HG02981 (cell line): ENCODE results near the gene ZSCAN20.

Experiments
- ATAC-seq: cut with Tn5 transposase; IDR thresholded peaks from one replicate; pipeline ENCODE4 v1.9.1; 2021; ENCODE audit warnings: mild to moderate bottlenecking, moderate library complexity; ENCODE audit not compliant: unreplicated experiment

Gene ZSCAN20

GRCh38 chr1:33443080-33443704 lies 29.3 kb upstream of the ZSCAN20 start:
- no peak for ATAC-seq

GRCh38 chr1:33443705-33444180 lies 28.7 kb upstream of the ZSCAN20 start:
- ATAC-seq = no peak

GRCh38 chr1:33445108-33445507 lies 27.3 kb upstream of the ZSCAN20 start:
- ATAC-seq = no peak

GRCh38 chr1:33446590-33446989 lies 25.9 kb upstream of the ZSCAN20 start:
- no peak for ATAC-seq

GRCh38 chr1:33454646-33455282 lies 17.7 kb upstream of the ZSCAN20 start:
- no peak for ATAC-seq

GRCh38 chr1:33455539-33456501 lies 16.6 kb upstream of the ZSCAN20 start:
- ATAC-seq = peak; percentile 55

GRCh38 chr1:33456502-33456886 lies 16.0 kb upstream of the ZSCAN20 start:
- ATAC-seq = no peak

GRCh38 chr1:33459691-33460090 lies 12.8 kb upstream of the ZSCAN20 start:
- no peak for ATAC-seq

- no peak for ATAC-seq
Observed at GRCh38 chr1:33460144-33460543, 12.3 kb upstream of the ZSCAN20 start.

- ATAC-seq = peak; percentile 71
Observed at GRCh38 chr1:33460947-33461629, 11.4 kb upstream of the ZSCAN20 start.

GRCh38 chr1:33462405-33463164 lies 9.9 kb upstream of the ZSCAN20 start:
- ATAC-seq = no peak

- ATAC-seq = no peak
Observed at GRCh38 chr1:33464552-33464951, 7.9 kb upstream of the ZSCAN20 start.

- no peak for ATAC-seq
Observed at GRCh38 chr1:33465316-33465715, 7.1 kb upstream of the ZSCAN20 start.

GRCh38 chr1:33466159-33466558 lies 6.3 kb upstream of the ZSCAN20 start:
- no peak for ATAC-seq

GRCh38 chr1:33468011-33468410 lies 4.4 kb upstream of the ZSCAN20 start:
- no peak for ATAC-seq

- ATAC-seq = no peak
Observed at GRCh38 chr1:33468531-33468930, 3.9 kb upstream of the ZSCAN20 start.

- no peak for ATAC-seq
Observed at GRCh38 chr1:33468967-33469366, 3.5 kb upstream of the ZSCAN20 start.

GRCh38 chr1:33469691-33470090 lies 2.8 kb upstream of the ZSCAN20 start:
- ATAC-seq = no peak

GRCh38 chr1:33470495-33471012 lies 1.9 kb upstream of the ZSCAN20 start:
- ATAC-seq = peak; percentile 55

GRCh38 chr1:33471416-33471815 lies 1.0 kb upstream of the ZSCAN20 start:
- no peak for ATAC-seq
